ENCODE data around the gene CHST7.

- no peak for TF ChIP-seq CTCF (IDR thresholded peaks at IDR 0.05)
- TF ChIP-seq POLR2A (IDR thresholded peaks at IDR 0.05), result no peak
These were observed 7.0 kb downstream of the CHST7 start for GRCh38 chrX:46580613-46581012.
